Globus pallidus (tissue), 1 donor: ENCODE results near the gene ZNF587.
"Not testable (repeated sequence)": the region's sequence is repeated elsewhere in the genome, so short reads cannot be mapped to it uniquely, and the experiment has no call there.

Experiments
- DNase-seq: peaks from one replicate; pipeline ENCODE4 v3.0.0-alpha.2; 2015; ENCODE audit warnings: low spot score

ZNF587 gene

GRCh38 chr19:57849666-57850473, at the start of gene ZNF587:
Gene ZNF587, plus strand, starts transcription at chr19:57849859. Its CDS starts 180 bp downstream, at chr19:57850039.
- peak; percentile 81 for DNase-seq

- DNase-seq, result no peak
Observed at GRCh38 chr19:57800696-57801095, 49.0 kb upstream of the ZNF587 start.

- DNase-seq, result no peak
Observed at GRCh38 chr19:57802269-57802668, 47.4 kb upstream of the ZNF587 start.

GRCh38 chr19:57803265-57803593, 46.4 kb upstream of the ZNF587 start:
- DNase-seq, result no peak

- DNase-seq, result no peak
Observed at GRCh38 chr19:57803594-57804325, 45.9 kb upstream of the ZNF587 start.

GRCh38 chr19:57807541-57807940, 42.1 kb upstream of the ZNF587 start:
- no peak for DNase-seq

- DNase-seq, result not testable (repeated sequence)
Observed at GRCh38 chr19:57810410-57811295, 39.0 kb upstream of the ZNF587 start.

- DNase-seq, result no peak
Observed at GRCh38 chr19:57812226-57812625, 37.4 kb upstream of the ZNF587 start.

- DNase-seq, result not testable (repeated sequence)
Observed at GRCh38 chr19:57812975-57813820, 36.5 kb upstream of the ZNF587 start.

GRCh38 chr19:57813919-57814504, 35.6 kb upstream of the ZNF587 start:
- no peak for DNase-seq

GRCh38 chr19:57814505-57815246, 35.0 kb upstream of the ZNF587 start, which contains the start of gene ZNF552:
Gene ZNF552, minus strand, starts transcription at chr19:57814913. Its CDS starts 170 bp downstream, at chr19:57814743.
- DNase-seq, result peak; percentile 93

- DNase-seq, result no peak
Observed at GRCh38 chr19:57815247-57816075, 34.2 kb upstream of the ZNF587 start.

- no peak for DNase-seq
Observed at GRCh38 chr19:57816652-57817051, 33.0 kb upstream of the ZNF587 start.

- DNase-seq, result no peak
Observed at GRCh38 chr19:57817976-57818375, 31.7 kb upstream of the ZNF587 start.

- DNase-seq, result no peak
Observed at GRCh38 chr19:57818378-57818777, 31.3 kb upstream of the ZNF587 start.

GRCh38 chr19:57819475-57820148, 30.0 kb upstream of the ZNF587 start:
- DNase-seq, result peak; percentile 87

GRCh38 chr19:57820599-57820998, 29.1 kb upstream of the ZNF587 start:
- no peak for DNase-seq

- DNase-seq, result not testable (repeated sequence)
Observed at GRCh38 chr19:57821095-57821494, 28.6 kb upstream of the ZNF587 start.

GRCh38 chr19:57821501-57821900, 28.2 kb upstream of the ZNF587 start:
- not testable (repeated sequence) for DNase-seq
